Measurements from ENCODE around the gene GFOD1.

DNA sequence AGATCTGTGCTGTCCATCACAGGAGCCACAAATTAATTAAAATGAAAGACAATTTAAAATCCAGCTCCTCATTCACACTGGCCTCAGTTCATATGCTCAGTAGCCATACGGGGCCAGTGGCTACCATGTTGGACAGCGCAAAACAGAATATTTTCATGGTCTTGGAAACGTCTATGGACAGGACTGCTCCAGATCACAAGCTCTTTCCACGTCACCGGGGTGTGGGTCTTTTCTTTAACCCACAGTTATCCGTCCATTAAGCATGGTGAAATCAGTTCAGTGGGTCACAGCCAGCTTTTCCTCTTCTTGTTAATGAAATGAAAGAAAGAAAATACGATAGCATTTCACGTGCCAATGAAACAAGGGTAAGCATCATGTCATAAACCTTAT is 24.1 kb downstream of the GFOD1 start:
- TF ChIP-seq POLR2A (IDR thresholded peaks at IDR 0.05) (no peak), EP300 (IDR thresholded peaks at IDR 0.05) (no peak)
- TF ChIP-seq, protein P1, sequence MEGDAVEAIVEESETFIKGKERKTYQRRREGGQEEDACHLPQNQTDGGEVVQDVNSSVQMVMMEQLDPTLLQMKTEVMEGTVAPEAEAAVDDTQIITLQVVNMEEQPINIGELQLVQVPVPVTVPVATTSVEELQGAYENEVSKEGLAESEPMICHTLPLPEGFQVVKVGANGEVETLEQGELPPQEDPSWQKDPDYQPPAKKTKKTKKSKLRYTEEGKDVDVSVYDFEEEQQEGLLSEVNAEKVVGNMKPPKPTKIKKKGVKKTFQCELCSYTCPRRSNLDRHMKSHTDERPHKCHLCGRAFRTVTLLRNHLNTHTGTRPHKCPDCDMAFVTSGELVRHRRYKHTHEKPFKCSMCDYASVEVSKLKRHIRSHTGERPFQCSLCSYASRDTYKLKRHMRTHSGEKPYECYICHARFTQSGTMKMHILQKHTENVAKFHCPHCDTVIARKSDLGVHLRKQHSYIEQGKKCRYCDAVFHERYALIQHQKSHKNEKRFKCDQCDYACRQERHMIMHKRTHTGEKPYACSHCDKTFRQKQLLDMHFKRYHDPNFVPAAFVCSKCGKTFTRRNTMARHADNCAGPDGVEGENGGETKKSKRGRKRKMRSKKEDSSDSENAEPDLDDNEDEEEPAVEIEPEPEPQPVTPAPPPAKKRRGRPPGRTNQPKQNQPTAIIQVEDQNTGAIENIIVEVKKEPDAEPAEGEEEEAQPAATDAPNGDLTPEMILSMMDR (IDR thresholded peaks at IDR 0.05), result no peak

Measured in ovary (tissue), 3 donors.